ENCODE results near the gene KSR2.

- TF ChIP-seq CTCF (IDR thresholded peaks at IDR 0.05): no peak
- TF ChIP-seq POLR2AphosphoS5 (IDR thresholded peaks at IDR 0.05): no peak
These were observed 524.0 kb downstream of the KSR2 start for GRCh38 chr12:117444781-117445180.
